ENCODE results near the gene CEACAM16.

GRCh38 chr19:44712864-44713515 is 14.0 kb downstream of the CEACAM16 start:
- TF ChIP-seq LEF1 (IDR thresholded peaks at IDR 0.05) (no peak), PATZ1 (CRISPR knock-in tag; IDR thresholded peaks at IDR 0.05; ENCODE audit: borderline replicate concordance) (no peak), HMG20B (CRISPR knock-in tag; IDR thresholded peaks at IDR 0.05) (no peak), CTCF (IDR thresholded peaks at IDR 0.05 in 2 of 3, conservative IDR thresholded peaks at IDR 0.05 in 1 of 3; ENCODE audit: insufficient read depth in 2 of 3, low read depth in 1 of 3, low read length in 3 of 3) (no peak), HMG20A (CRISPR knock-in tag; conservative IDR thresholded peaks at IDR 0.05) (no peak)
